GM23338 (cell line): Measurements from ENCODE around the gene PDE4D. TPM values are rescaled to one million over a fixed set of nuclear protein-coding genes. Genes with fewer than 3 reads are reported as not detected.

Experiments
- ATAC-seq: fragments of 200-7000 bp; cut with Tn5 transposase; 3 replicates; pipeline ENCODE4 v1.9.1; 2020
- DNase-seq: peaks from one replicate; pipeline ENCODE4 v3.0.0-alpha.2; 2015; ENCODE audit warnings: low spot score
- H2AFZ ChIP-seq: fragments of 200-600 bp; sonication (generic); 2 replicates; pipeline ENCODE4 v1.8.0; 2016; ENCODE audit warnings: antibody characterized with exemption, mild to moderate bottlenecking, moderate library complexity
- H3F3A ChIP-seq: fragments of 200-600 bp; sonication (generic); replicated peaks from 2 replicates; pipeline ENCODE4 v1.8.0; 2017; ENCODE audit warnings: antibody characterized with exemption, mixed run types, low read depth
- H3K27ac ChIP-seq: fragments of 200-600 bp; sonication (generic); 2 replicates; pipeline ENCODE4 v1.6.1; 2016; ENCODE audit warnings: low read depth
- H3K27me3 ChIP-seq: fragments of 200-600 bp; sonication (generic); 2 replicates; pipeline ENCODE4 v1.8.0; 2016; ENCODE audit warnings: mild to moderate bottlenecking, mixed run types, moderate library complexity; ENCODE audit not compliant: insufficient read depth
- H3K36me3 ChIP-seq: fragments of 200-600 bp; sonication (generic); 2 replicates; pipeline ENCODE4 v1.8.0; 2016; ENCODE audit warnings: mild to moderate bottlenecking; ENCODE audit not compliant: insufficient read depth
- H3K4me1 ChIP-seq: fragments of 200-600 bp; sonication (generic); 2 replicates; pipeline ENCODE4 v1.8.0; 2016; ENCODE audit warnings: mild to moderate bottlenecking, moderate library complexity; ENCODE audit not compliant: insufficient read depth
- H3K4me2 ChIP-seq: fragments of 200-600 bp; sonication (generic); 2 replicates; pipeline ENCODE4 v1.7.1; 2017; ENCODE audit warnings: mixed run types
- H3K4me3 ChIP-seq: fragments of 200-600 bp; sonication (generic); 2 replicates; pipeline ENCODE4 v1.6.1; 2016; ENCODE audit warnings: mixed run types
- H3K79me2 ChIP-seq: fragments of 200-600 bp; sonication (generic); replicated peaks from 2 replicates; pipeline ENCODE4 v1.8.0; 2017; ENCODE audit warnings: mild to moderate bottlenecking; ENCODE audit not compliant: insufficient read depth
- H3K9me2 ChIP-seq: fragments of 200-600 bp; sonication (generic); 2 replicates; pipeline ENCODE4 v1.8.0; 2017; ENCODE audit not compliant: insufficient read depth
- H4K20me1 ChIP-seq: fragments of 200-600 bp; sonication (generic); replicated peaks from 2 replicates; pipeline ENCODE4 v1.8.0; 2017; ENCODE audit warnings: mild to moderate bottlenecking; ENCODE audit not compliant: insufficient read depth
- H3K27ac Mint-ChIP-seq: 2 replicates; pipeline ENCODE4 v1.8.0; 2020; ENCODE audit warnings: inconsistent platforms, mild to moderate bottlenecking, moderate library complexity, mixed read lengths
- H3K27me3 Mint-ChIP-seq: 3 replicates; pipeline ENCODE4 v1.8.0; 2022; ENCODE audit warnings: low read depth, mild to moderate bottlenecking, moderate library complexity, mixed read lengths, inconsistent platforms; ENCODE audit not compliant: insufficient read depth, poor library complexity
- H3K36me3 Mint-ChIP-seq: 3 replicates; pipeline ENCODE4 v1.8.0; 2021; ENCODE audit warnings: low read depth, mild to moderate bottlenecking, inconsistent platforms, moderate library complexity, mixed read lengths
- H3K4me1 Mint-ChIP-seq: 3 replicates; pipeline ENCODE4 v1.8.0; 2020; ENCODE audit warnings: mild to moderate bottlenecking, inconsistent platforms, mixed read lengths
- H3K4me3 Mint-ChIP-seq: 3 replicates; pipeline ENCODE4 v1.8.0; 2021; ENCODE audit warnings: moderate library complexity, mild to moderate bottlenecking, inconsistent platforms, mixed read lengths
- H3K9me3 Mint-ChIP-seq: 3 replicates; pipeline ENCODE4 v1.8.0; 2020; ENCODE audit warnings: moderate library complexity, mild to moderate bottlenecking, inconsistent platforms, mixed read lengths
- ETS1 ChIP-seq: IDR thresholded peaks from 2 replicates; pipeline ENCODE4 v1.6.1; 2016; ENCODE audit warnings: antibody characterized with exemption
- EZH2 ChIP-seq: fragments of 200-600 bp; sonication (generic); IDR thresholded peaks from one replicate; pipeline ENCODE4 v1.8.0; 2017; ENCODE audit warnings: antibody characterized with exemption, mild to moderate bottlenecking, low read depth; ENCODE audit not compliant: unreplicated experiment
- EZH2phosphoT487 ChIP-seq: fragments of 200-600 bp; sonication (generic); IDR thresholded peaks from one replicate; pipeline ENCODE4 v1.8.1; 2018; ENCODE audit warnings: antibody characterized with exemption; ENCODE audit not compliant: unreplicated experiment
- JUNB ChIP-seq: IDR thresholded peaks from one replicate; pipeline ENCODE4 v1.6.1; 2016; ENCODE audit warnings: antibody characterized with exemption; ENCODE audit not compliant: unreplicated experiment
- NANOG ChIP-seq: IDR thresholded peaks from 2 replicates; pipeline ENCODE4 v1.6.1; 2016; ENCODE audit warnings: antibody characterized with exemption, borderline replicate concordance
- POLR2AphosphoS5 ChIP-seq: IDR thresholded peaks from 2 replicates; pipeline ENCODE4 v1.6.1; 2016; ENCODE audit warnings: antibody characterized with exemption, low read depth
- STAT1 ChIP-seq: IDR thresholded peaks from one replicate; pipeline ENCODE4 v1.6.1; 2016; ENCODE audit warnings: antibody characterized with exemption; ENCODE audit not compliant: unreplicated experiment
- ZNF114 ChIP-seq: fragments of 250-450 bp; sonication (Bioruptor Pico); IDR thresholded peaks from 2 replicates; pipeline ENCODE4 v1.5.0; 2020; ENCODE audit warnings: mild to moderate bottlenecking, moderate library complexity
- ZNF331 ChIP-seq: fragments of 250-450 bp; sonication (Bioruptor Pico); IDR thresholded peaks from 2 replicates; pipeline ENCODE4 v1.5.0; 2020; ENCODE audit warnings: low read depth, mild to moderate bottlenecking, moderate library complexity
- long read RNA-seq: library from polyadenylated mRNA; unstranded; transcript quantifications from one replicate; pipeline ENCODE4 v2.0.0, GENCODE V29; 2020; ENCODE audit not compliant: unreplicated experiment
- polyA plus RNA-seq: library from polyadenylated mRNA; unstranded; fragments of >200 nt; fragmentation: Nextera tagmentation; extraction: Ambion mirVana; gene quantifications from 2 replicates; pipeline ENCODE4 v1.2.1, GENCODE V29; 2016
- total RNA-seq: library from RNA; depleted of rRNA; stranded (reverse); fragments of >200 nt; shearing (Covaris generic); gene quantifications from 2 replicates; pipeline ENCODE4 v1.2.3, GENCODE V29; 2014; rRNA removed
- TF ChIP-seq, protein P1 (sequence below): IDR thresholded peaks from one replicate; pipeline ENCODE4 v1.6.1; 2018; ENCODE audit warnings: antibody characterized with exemption; ENCODE audit not compliant: unreplicated experiment

PDE4D gene
- total RNA-seq: 3.3 and 4.7 TPM in 2 replicates
- polyA plus RNA-seq: 0.66 and 2.1 TPM in 2 replicates
- long read RNA-seq, partial matches to known transcripts: 2 of 2 reads
- long read RNA-seq, other reads (novel, unspliced or antisense): 0 of 2 reads

DNA sequence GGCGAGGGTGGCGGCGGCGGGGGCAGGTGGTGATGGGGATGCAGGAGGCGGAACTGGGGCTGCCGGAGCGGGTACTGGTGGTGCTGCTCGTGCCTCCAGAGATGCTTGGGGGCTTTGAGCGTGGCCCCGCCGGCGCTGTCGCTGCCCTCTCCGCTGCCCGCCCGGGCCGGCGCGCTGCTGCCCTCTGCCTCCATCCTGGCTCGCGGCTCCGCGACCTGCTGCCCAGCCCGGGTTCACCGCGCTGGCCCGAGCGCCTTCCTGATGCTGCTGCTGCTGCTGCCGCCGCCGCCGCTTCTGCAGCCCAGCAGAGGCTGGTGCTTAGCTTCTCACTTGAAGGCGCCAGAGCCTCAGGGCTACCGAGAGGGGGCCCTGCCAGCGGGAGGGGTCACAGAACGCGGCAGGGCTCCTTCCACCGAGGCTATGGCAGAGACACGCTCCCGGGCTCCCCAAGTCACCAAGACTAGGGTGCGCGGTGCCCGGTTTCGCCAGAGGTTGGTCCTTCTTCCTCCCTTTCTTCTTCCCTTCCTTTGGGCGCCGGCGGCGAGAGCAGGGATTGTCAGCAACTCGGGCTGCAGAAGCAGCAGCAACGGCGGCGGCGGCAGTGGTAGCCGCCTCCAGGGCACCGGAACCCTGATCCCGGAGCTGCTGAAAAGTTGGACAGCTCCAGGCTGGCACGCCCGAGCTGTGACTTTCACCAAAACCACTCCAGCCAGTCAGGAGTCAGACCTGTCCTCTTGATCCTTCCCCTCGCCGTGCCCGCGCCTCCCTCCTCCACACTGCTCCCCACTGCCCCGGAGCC, at the start of gene PDE4D:
Gene PDE4D, minus strand, starts transcription at position 298 of the 799 bp plus-strand sequence.
- H3K4me1 ChIP-seq: peaks cover 14% of the 10 kb centered on the region
- peak; percentile 90 for ATAC-seq
- H3K79me2 ChIP-seq: no peaks in the 10 kb centered on the region
- peak within 1 kb of the TSS; percentile 97 for H3K4me2 ChIP-seq
- H3K27me3 Mint-ChIP-seq: peaks cover 42% of the 10 kb centered on the region
- peak; percentile 91 for DNase-seq
- H3K9me2 ChIP-seq: no peaks in the 10 kb centered on the region
- no peaks in the 10 kb centered on the region for H3K36me3 Mint-ChIP-seq
- peaks cover 15% of the 10 kb centered on the region for H3K4me1 Mint-ChIP-seq
- H2AFZ ChIP-seq: peak within 1 kb of the TSS; percentile 98
- H3F3A ChIP-seq: 0 out of 2 replicates have a peak, but pooled peaks cover 5% of the 10 kb centered on the region
- no peak within 1 kb of the TSS for H3K27ac ChIP-seq
- H4K20me1 ChIP-seq: peaks cover 7% of the 10 kb centered on the region; the same call in 1 of the 2 replicates
- TF ChIP-seq ZNF331 (CRISPR knock-in tag) (no peak), ZNF114 (CRISPR knock-in tag) (no peak), POLR2AphosphoS5 (no peak), EZH2 (peak; percentile 42), EZH2phosphoT487 (no peak), JUNB (no peak), NANOG (no peak), ETS1 (no peak)
- TF ChIP-seq, protein P1, sequence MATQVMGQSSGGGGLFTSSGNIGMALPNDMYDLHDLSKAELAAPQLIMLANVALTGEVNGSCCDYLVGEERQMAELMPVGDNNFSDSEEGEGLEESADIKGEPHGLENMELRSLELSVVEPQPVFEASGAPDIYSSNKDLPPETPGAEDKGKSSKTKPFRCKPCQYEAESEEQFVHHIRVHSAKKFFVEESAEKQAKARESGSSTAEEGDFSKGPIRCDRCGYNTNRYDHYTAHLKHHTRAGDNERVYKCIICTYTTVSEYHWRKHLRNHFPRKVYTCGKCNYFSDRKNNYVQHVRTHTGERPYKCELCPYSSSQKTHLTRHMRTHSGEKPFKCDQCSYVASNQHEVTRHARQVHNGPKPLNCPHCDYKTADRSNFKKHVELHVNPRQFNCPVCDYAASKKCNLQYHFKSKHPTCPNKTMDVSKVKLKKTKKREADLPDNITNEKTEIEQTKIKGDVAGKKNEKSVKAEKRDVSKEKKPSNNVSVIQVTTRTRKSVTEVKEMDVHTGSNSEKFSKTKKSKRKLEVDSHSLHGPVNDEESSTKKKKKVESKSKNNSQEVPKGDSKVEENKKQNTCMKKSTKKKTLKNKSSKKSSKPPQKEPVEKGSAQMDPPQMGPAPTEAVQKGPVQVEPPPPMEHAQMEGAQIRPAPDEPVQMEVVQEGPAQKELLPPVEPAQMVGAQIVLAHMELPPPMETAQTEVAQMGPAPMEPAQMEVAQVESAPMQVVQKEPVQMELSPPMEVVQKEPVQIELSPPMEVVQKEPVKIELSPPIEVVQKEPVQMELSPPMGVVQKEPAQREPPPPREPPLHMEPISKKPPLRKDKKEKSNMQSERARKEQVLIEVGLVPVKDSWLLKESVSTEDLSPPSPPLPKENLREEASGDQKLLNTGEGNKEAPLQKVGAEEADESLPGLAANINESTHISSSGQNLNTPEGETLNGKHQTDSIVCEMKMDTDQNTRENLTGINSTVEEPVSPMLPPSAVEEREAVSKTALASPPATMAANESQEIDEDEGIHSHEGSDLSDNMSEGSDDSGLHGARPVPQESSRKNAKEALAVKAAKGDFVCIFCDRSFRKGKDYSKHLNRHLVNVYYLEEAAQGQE: peak; percentile 87
- no peak within 1 kb of the TSS for H3K27ac Mint-ChIP-seq
- no peaks in the 10 kb centered on the region for H3K36me3 ChIP-seq
- no peaks in the 10 kb centered on the region for H3K9me3 Mint-ChIP-seq
- H3K4me3 Mint-ChIP-seq: peak within 1 kb of the TSS; percentile 78
- peak within 1 kb of the TSS; percentile 84 for H3K4me3 ChIP-seq
- H3K27me3 ChIP-seq: peaks cover 63% of the 10 kb centered on the region

GRCh38 chr5:59937633-59938032, 44.1 kb upstream of the PDE4D start:
- Mint-ChIP-seq H3K27me3 (no peaks in the 10 kb centered on the region), H3K27ac (no peak overlapping the region), H3K4me3 (no peak overlapping the region), H3K36me3 (no peaks in the 10 kb centered on the region), H3K4me1 (peaks cover 7% of the 10 kb centered on the region; the same call in 2 of the 3 replicates), H3K9me3 (no peaks in the 10 kb centered on the region)
- ATAC-seq (no peak), DNase-seq (no peak)
- no peak overlapping the region for H3K27ac ChIP-seq
- H3K9me2 ChIP-seq: peaks cover 6% of the 10 kb centered on the region; the same call in 1 of the 2 replicates
- H3K4me3 ChIP-seq: no peak overlapping the region
- no peaks in the 10 kb centered on the region for H3K79me2 ChIP-seq
- H3K27me3 ChIP-seq: no peaks in the 10 kb centered on the region
- H2AFZ ChIP-seq: no peak overlapping the region
- no peaks in the 10 kb centered on the region for H3K36me3 ChIP-seq
- H3K4me2 ChIP-seq: no peak overlapping the region
- H4K20me1 ChIP-seq: no peaks in the 10 kb centered on the region
- H3K4me1 ChIP-seq: peaks cover 5% of the 10 kb centered on the region; the same call in 1 of the 2 replicates
- H3F3A ChIP-seq: no peaks in the 10 kb centered on the region
- TF ChIP-seq, protein P1: no peak
- TF ChIP-seq NANOG (no peak), EZH2 (no peak), STAT1 (no peak)
